Activated T-helper 1 cell treated with anti-CD3 and anti-CD28 coated beads, Interleukin-12 subunit alpha, Interleukin-12 subunit beta, Interleukin-2, Interleukin-4 antibody, amounts not matched to agents 30 ng/mL and 10 ng/mL and 1 ng/mL, durations not matched to agents 14 hours and 24 hours and 36 hours (primary cell): ENCODE results near the gene RNF220. TPM values are rescaled to one million over a fixed set of nuclear protein-coding genes. Genes with fewer than 3 reads are reported as not detected.
"Not testable (repeated sequence)": the region's sequence is repeated elsewhere in the genome, so short reads cannot be mapped to it uniquely, and the experiment has no call there.

Experiments
- DNase-seq: peaks from one replicate; pipeline ENCODE4 v3.0.0; 2021; ENCODE audit warnings: low spot score
- H3K27ac Mint-ChIP-seq: one replicate; pipeline ENCODE4 v1.8.0; 2021; ENCODE audit warnings: mild to moderate bottlenecking, mixed read lengths
- H3K27me3 Mint-ChIP-seq: one replicate; pipeline ENCODE4 v1.8.0; 2022; ENCODE audit warnings: mild to moderate bottlenecking, moderate library complexity, mixed read lengths; ENCODE audit not compliant: insufficient read depth
- H3K36me3 Mint-ChIP-seq: one replicate; pipeline ENCODE4 v1.8.0; 2021; ENCODE audit warnings: low read depth, mixed read lengths
- H3K4me1 Mint-ChIP-seq: one replicate; pipeline ENCODE4 v1.8.0; 2021; ENCODE audit warnings: low read depth, mixed read lengths
- H3K4me3 Mint-ChIP-seq: one replicate; pipeline ENCODE4 v1.8.0; 2021; ENCODE audit warnings: mild to moderate bottlenecking, moderate library complexity, mixed read lengths
- H3K9me3 Mint-ChIP-seq: one replicate; pipeline ENCODE4 v1.8.0; 2021; ENCODE audit warnings: mixed read lengths
- intact Hi-C: fragments of 100-400 bp; cut with micrococcal nuclease; formaldehyde crosslinking; loops from one replicate; pipeline ENCODE4 v1.15.1; 2024
- total RNA-seq: library from RNA; stranded (reverse); gene quantifications from 2 replicates; pipeline ENCODE4 v1.2.3, GENCODE V29; 2022

The RNF220 gene
- total RNA-seq, 1 donor from 2014 or later, result 103 TPM

DNA sequence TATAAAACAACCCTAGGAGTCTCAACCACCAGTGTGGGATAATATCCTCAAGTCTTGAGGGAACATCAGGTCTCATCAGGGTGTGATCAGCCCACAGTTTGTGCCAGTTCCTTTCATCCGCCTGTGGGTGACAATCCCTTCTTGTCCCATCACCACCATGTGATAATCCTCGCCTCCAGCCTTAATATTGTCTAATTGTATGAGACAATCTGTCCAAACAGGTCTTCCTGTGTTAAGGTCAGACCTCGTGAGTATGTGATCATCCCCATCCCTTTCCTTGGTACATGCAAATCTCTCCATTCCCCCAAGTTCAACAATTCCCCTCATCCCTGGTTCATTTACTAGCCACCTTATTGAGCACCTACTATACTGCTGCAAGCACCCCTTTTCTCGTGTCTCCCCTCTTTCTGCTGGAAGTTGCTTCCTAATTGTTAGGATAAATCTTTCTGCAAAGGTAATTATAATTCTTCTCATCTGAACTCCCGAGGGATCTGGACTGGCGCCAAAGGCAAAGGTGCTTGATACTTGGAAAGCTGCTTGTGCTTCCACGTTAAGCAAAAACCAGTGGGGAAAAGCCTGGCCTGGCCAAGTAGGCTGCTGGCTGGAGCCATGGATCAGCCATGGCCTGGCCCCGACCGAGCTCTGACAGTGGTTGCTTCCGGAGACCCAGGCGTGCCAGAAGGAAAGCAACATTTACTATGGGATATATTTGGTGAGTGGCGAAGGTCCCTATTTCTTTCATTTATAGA lies 92.5 kb downstream of the RNF220 start:
- DNase-seq, result no peak
- Mint-ChIP-seq H3K4me1 (no peaks in the 10 kb centered on the region), H3K36me3 (no peaks in the 10 kb centered on the region), H3K27ac (no peak overlapping the region), H3K27me3 (peaks cover 5% of the 10 kb centered on the region), H3K9me3 (no peaks in the 10 kb centered on the region), H3K4me3 (no peak overlapping the region)
- intact Hi-C loops, result no loop called here

DNA sequence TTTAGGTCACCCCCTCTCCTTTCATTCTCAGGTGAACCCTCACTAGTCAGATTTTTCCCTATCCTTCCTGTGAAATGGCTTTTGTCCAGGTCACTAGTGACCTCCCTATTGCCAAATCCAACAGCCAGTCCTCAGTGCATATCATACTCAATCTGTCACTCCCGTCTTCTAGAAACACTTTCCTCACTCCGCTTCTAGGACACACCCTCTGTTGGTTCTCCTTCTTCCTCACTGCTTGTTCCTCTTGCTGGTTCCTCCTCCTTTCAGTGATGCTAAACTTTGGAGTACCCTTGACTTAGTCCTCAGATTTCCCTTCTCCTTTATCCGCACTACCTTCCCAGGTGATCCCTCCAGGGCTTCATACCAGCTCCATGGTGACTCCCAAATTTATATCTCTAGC lies 94.3 kb downstream of the RNF220 start:
- Mint-ChIP-seq H3K4me3 (no peak overlapping the region), H3K27ac (no peak overlapping the region), H3K36me3 (no peaks in the 10 kb centered on the region), H3K4me1 (no peaks in the 10 kb centered on the region), H3K9me3 (no peaks in the 10 kb centered on the region), H3K27me3 (peaks cover 5% of the 10 kb centered on the region)
- intact Hi-C loops, result no loop called here
- no peak for DNase-seq

DNA sequence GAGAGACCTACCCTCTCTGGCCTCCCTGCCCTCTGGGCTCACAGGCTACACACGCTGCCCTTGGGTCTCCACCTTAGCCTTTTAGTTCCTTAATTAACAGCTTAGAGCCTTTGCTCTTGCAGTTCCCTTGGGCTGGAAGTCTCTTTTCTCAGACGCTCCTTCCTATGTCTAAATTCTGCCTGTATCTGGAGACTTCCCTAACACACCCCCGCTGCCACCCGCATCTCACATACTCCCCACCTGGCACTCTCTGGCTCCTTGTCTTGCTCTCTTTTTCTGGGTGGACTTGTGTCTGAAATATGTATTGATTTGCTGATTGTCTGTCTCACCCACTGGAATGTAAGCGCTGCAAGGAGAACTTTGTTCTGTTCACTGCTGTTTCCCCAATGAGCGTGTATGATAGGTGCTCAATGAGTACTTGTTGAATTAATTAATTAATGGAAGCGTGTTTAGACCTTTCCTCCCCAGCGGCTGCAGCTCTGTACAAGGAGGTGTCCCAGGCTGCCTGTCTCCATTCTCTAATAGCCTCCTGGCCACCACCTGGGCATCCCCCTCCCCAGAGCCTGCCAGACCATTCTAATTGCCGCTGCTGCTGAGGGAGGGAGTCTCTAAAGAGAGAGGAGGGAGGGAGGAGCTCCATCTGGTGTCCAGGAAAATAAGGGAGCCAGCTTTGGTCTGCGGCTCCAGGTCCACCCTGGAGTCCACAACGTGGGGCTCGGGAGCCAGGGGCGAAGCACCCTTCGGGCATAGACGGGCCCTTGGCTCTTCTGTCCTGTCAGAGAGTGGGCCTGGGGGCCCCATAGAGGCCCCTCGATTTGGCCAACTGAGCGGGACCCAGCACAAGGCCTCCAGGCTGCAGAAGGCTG lies 95.4 kb downstream of the RNF220 start:
- Mint-ChIP-seq H3K9me3 (no peaks in the 10 kb centered on the region), H3K27me3 (peaks cover 5% of the 10 kb centered on the region), H3K4me3 (no peak overlapping the region), H3K27ac (no peak overlapping the region), H3K4me1 (no peaks in the 10 kb centered on the region), H3K36me3 (no peaks in the 10 kb centered on the region)
- DNase-seq, result no peak
- intact Hi-C loops, result no loop called here

DNA sequence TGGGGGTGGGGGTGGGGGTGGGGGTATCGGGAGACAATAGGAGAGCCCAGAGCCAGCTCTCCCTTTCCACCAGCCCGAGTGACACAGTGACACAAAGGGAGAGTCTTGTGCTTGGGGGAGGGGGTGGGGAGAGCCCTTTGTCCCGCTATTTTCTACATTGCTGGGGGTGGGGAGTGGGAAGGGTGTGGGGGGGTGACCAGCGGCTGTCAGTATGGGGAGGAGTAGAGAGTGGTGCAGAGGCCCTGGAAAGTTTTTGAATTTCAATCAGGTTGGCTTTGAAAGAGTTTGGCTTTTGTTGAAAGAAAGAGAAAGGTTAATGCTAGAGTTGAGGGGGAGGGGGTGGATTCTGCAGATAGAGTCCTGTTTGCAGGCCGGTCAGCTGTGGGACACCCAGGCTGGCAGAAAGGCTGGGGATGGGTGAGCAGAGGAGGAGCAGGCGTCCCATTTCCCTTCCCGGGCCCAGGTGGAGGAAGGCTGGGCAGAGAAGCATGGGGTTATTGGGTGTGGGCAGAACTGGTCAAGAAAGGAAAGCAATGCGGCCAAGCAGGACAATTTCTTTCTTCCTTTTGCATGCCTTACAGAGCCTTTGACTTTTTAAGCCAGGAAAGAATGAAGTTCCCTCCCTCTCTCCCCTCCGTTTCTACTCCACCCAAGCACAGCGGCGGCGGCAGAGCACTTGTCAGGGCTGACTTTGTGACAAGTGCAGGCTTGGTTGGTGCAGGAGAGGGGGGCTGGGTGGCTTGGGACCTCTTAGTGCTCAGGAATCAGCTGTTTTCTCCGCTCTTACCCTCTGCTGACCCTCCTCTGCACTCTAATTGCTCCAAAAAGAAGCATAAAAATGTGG lies 96.2 kb downstream of the RNF220 start:
- Mint-ChIP-seq H3K4me1 (no peaks in the 10 kb centered on the region), H3K36me3 (no peaks in the 10 kb centered on the region), H3K27me3 (peaks cover 8% of the 10 kb centered on the region), H3K27ac (no peak overlapping the region), H3K4me3 (no peak overlapping the region), H3K9me3 (no peaks in the 10 kb centered on the region)
- DNase-seq, result no peak
- intact Hi-C loops, result no loop called here

DNA sequence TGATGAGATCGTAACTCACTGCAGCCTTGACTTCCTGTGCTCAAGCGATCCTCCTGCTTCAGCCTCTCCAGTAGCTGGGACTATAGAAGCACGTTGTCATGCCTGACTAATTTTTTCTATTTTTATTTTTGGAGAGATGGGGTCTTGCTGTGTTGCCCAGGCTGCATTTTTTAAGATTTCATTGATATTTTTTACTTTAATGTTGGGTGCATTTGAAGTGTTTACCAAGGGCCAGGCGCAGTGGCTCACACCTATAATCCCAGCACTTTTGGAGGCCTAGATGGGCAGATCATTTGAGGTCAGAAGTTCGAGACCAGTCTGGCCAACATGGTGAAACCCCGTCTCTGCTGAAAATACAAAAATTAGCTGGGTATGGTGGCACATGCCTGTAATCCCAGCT lies 97.8 kb downstream of the RNF220 start:
- H3K27me3 Mint-ChIP-seq, DNase-seq, H3K27ac Mint-ChIP-seq, H3K4me1 Mint-ChIP-seq, H3K9me3 Mint-ChIP-seq, H3K36me3 Mint-ChIP-seq, intact Hi-C loops, H3K4me3 Mint-ChIP-seq: not testable (repeated sequence)

DNA sequence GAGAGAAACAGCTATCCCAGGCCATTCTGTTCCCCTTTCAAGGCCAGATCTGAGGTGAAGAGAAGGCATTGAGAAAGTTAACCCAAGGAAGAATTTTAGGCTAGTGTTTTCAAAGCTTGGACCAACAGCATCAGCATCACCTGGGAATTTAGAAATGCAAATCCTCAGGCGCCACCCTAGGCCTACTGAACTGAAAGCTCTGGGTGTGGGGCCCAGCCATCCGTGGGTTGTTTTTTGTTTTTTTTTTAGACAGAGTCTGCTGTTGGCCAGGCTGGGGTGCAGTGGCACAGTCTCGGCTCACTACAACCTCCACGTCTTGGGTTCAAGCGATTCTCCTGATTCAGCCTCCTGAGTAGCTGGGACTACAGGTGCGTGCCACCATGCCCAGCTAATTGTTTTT lies 98.6 kb downstream of the RNF220 start:
- intact Hi-C loops, result no loop called here
- no peaks in the 10 kb centered on the region for H3K36me3 Mint-ChIP-seq
- no peak overlapping the region for H3K4me3 Mint-ChIP-seq
- peaks cover 8% of the 10 kb centered on the region for H3K27me3 Mint-ChIP-seq
- no peak for DNase-seq
- H3K27ac Mint-ChIP-seq, result no peak overlapping the region
- H3K9me3 Mint-ChIP-seq, result no peaks in the 10 kb centered on the region
- no peaks in the 10 kb centered on the region for H3K4me1 Mint-ChIP-seq

DNA sequence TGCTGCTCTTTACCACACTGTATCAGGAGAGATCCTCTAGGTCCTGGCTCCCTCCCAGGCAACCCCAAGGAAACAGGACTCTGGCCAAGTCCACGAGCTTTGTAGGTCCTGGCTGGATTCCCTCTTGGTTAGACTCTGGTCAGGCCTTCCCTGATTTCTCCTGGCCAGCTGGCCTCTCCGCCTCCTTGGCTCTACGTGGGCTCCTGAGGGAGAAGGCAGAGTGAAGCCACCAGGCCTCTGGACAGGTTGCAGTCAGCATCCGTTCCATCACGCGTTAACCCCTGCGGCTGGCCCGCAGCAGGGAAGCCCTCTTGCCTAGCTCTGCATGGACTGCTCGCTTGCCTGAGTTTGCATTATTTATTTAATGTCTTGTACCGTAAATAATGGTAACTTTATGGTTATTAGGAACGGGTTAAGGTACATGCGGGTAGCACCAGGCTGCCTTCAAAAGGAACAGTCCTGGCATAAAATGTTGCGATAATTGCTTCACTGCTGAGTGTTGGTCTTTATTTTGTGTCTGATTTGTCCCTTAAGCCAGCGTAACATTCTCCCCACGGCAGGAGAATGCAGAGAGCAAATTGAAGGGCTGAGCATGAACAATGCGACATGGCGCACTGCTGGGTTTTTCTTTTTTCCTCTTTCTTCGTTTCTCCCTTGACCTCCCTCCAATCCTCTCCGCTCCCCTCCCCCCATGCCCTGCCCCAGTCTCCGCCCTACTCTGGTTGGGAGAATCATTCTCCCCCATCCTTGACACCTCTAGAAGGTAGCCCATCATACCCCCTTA lies 100.3 kb downstream of the RNF220 start:
- H3K4me3 Mint-ChIP-seq, result no peak overlapping the region
- no peak for DNase-seq
- no peaks in the 10 kb centered on the region for H3K9me3 Mint-ChIP-seq
- H3K27ac Mint-ChIP-seq, result no peak overlapping the region
- no peaks in the 10 kb centered on the region for H3K36me3 Mint-ChIP-seq
- H3K4me1 Mint-ChIP-seq, result no peaks in the 10 kb centered on the region
- peaks cover 8% of the 10 kb centered on the region for H3K27me3 Mint-ChIP-seq
- intact Hi-C loops, result no loop called here

DNA sequence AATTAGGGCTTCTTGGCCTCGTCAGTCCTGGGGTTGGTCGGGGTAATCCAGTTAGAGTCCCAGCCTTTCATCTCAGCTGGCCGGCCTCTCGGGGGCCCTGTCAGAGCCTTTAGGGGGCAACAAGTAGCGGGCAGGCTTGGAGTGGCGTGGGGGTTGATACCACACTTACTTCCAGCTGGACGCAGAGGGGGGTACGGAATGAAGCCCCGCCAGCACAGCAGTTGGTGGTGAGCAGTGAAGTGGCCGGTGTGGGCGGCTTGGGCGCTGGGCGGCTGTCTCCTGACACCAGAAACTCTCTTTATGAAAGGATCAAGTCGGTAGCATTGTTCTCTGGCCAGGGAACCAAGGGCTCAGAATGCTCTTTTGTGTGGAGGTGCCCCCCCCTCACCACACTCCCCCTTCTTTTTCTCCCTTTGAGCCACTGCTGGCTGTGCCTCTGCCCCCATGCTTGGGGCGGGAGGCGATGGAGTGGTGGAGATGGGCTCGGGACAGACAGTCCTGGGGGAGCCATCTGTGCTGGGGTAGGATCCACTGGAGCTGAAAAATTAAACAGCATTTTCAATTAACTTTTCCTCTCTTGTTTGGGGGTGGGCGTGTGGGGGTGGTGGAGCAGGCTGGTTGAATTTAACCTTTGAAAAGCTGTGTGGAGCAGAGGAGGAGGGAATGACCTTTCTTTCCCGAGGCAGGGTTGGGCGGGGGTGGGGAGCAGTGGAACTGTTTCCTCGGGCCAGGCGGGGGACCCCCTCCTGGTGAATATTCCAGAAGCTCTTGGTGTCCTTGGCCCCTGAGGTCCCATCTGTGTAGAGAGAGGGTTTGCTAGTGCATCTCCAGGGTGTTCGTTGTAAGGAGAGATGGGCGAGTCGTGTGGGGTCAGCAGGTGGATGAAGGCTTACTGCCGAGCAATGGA lies 102.7 kb downstream of the RNF220 start:
- intact Hi-C loops, result no loop called here
- no peak overlapping the region for H3K27ac Mint-ChIP-seq

DNA sequence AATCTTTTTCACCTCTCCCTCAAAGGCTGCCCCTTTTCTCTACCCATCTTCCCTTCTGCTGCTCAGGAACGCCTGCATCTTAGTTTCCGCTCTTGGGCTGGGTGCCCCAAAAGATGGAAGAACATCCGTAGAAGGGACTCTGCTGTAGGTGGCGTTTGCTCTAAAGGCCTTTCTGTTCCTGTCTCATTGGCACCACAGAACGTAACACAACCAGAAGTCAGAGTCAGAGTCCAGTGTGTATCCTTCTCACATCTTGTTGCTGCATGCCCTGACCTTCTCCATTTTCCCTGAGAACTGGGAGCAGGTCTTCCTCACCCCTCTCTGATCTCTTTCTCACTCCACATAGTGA lies 103.3 kb downstream of the RNF220 start:
- intact Hi-C loops, result no loop called here
- H3K27ac Mint-ChIP-seq, result no peak overlapping the region
- H3K27me3 Mint-ChIP-seq, result peaks cover 6% of the 10 kb centered on the region

More for the DNA sequence above, 102.7 kb downstream of the RNF220 start:
- Mint-ChIP-seq H3K27me3 (peaks cover 6% of the 10 kb centered on the region), H3K36me3 (no peaks in the 10 kb centered on the region), H3K4me1 (peaks cover 9% of the 10 kb centered on the region), H3K9me3 (no peaks in the 10 kb centered on the region), H3K4me3 (no peak overlapping the region)
- no peak for DNase-seq

DNA sequence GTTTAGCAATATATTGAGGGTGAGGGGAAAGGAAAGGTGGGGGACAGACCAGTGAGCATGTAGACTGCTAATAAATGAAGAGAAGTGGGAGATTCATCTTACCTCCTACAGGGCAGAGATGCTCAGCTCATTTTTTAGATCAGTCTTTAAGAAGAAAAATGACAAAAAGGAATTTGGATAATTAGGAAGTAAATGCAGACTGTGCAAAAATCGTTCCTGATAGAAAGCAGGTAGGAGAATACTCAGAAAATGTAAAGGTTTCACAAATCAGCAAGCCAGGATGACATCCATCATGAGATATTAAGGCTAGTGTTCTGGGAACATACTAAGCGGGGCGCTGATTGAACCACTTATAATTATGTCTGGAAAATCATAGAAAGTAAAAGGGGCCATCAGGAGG lies 106.3 kb downstream of the RNF220 start:
- Mint-ChIP-seq H3K27me3 (peaks cover 6% of the 10 kb centered on the region), H3K4me3 (no peak overlapping the region), H3K36me3 (no peaks in the 10 kb centered on the region), H3K4me1 (peaks cover 9% of the 10 kb centered on the region), H3K9me3 (no peaks in the 10 kb centered on the region), H3K27ac (no peak overlapping the region)
- intact Hi-C loops, result no loop called here
- DNase-seq, result no peak

More for the DNA sequence above, 103.3 kb downstream of the RNF220 start:
- no peak overlapping the region for H3K4me3 Mint-ChIP-seq
- H3K4me1 Mint-ChIP-seq, result peaks cover 9% of the 10 kb centered on the region
- H3K9me3 Mint-ChIP-seq, result no peaks in the 10 kb centered on the region
- no peak for DNase-seq
- H3K36me3 Mint-ChIP-seq, result no peaks in the 10 kb centered on the region

DNA sequence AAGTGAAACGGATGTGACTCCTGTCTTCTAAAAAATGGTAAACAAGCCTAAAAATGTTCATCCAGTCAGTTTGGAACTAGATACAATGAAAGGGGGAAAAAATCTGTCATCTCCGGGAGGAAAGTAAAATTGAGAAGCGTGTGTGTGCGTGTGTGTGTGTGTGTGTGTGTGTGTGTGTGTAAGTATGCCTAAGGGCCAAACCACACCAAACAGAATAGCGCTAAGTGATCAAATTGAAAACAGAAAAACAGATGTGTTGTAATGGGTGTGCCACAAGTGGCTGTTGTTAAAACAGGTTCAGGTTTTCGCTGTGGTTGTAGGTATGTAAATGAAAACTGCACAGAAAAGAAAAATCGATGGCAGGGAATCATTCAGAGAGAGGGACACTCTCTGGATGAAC lies 106.7 kb downstream of the RNF220 start:
- no peaks in the 10 kb centered on the region for H3K9me3 Mint-ChIP-seq
- H3K27me3 Mint-ChIP-seq, result peaks cover 6% of the 10 kb centered on the region
- intact Hi-C loops, result no loop called here
- no peak for DNase-seq
- no peak overlapping the region for H3K4me3 Mint-ChIP-seq
- no peaks in the 10 kb centered on the region for H3K36me3 Mint-ChIP-seq
- peaks cover 9% of the 10 kb centered on the region for H3K4me1 Mint-ChIP-seq
- peak overlapping the region; percentile 2 for H3K27ac Mint-ChIP-seq
